Activated CD4-positive, alpha-beta memory T cell treated with anti-CD3 and anti-CD28 coated beads, Interleukin-2, amount 10 ng/mL, durations not matched to agents 7 days and 5 days (primary cell): ENCODE measurements around the gene RBBP8NL. TPM values are rescaled to one million over a fixed set of nuclear protein-coding genes. Genes with fewer than 3 reads are reported as not detected.

Experiments used
- CTCF ChIA-PET: fragments of 350-600 bp; sonication (Branson Sonifier 250); formaldehyde crosslinking; loops from one replicate; lab custom pipeline; 2021; ENCODE audit warnings: antibody characterized with exemption, inconsistent platforms; lab: Charles Lee
- POLR2A ChIA-PET: fragments of 350-600 bp; sonication (Branson Sonifier 250); formaldehyde crosslinking; loops from one replicate; lab custom pipeline; 2021; ENCODE audit warnings: antibody characterized with exemption; lab: Charles Lee
- DNase-seq: peaks from one replicate; pipeline ENCODE4 v3.0.0-alpha.2; 2020
- H3K27ac Mint-ChIP-seq: one replicate; pipeline ENCODE4 v1.8.0; 2021; ENCODE audit warnings: mild to moderate bottlenecking, mixed read lengths
- H3K27me3 Mint-ChIP-seq: one replicate; pipeline ENCODE4 v1.8.0; 2021; ENCODE audit warnings: mixed read lengths
- H3K36me3 Mint-ChIP-seq: one replicate; pipeline ENCODE4 v1.8.0; 2021; ENCODE audit warnings: low read depth, mixed read lengths
- H3K4me1 Mint-ChIP-seq: one replicate; pipeline ENCODE4 v1.8.0; 2021; ENCODE audit warnings: mixed read lengths
- H3K4me3 Mint-ChIP-seq: one replicate; pipeline ENCODE4 v1.8.0; 2021; ENCODE audit warnings: mild to moderate bottlenecking, mixed read lengths
- H3K9me3 Mint-ChIP-seq: one replicate; pipeline ENCODE4 v1.8.0; 2021; ENCODE audit warnings: mixed read lengths
- total RNA-seq, 2 experiments: library from RNA; stranded (reverse); gene quantifications; one replicate each; pipeline ENCODE4 v1.2.3, GENCODE V29; 2021

RBBP8NL gene
- total RNA-seq, 2 experiments from 2014 or later, result not detected

DNA sequence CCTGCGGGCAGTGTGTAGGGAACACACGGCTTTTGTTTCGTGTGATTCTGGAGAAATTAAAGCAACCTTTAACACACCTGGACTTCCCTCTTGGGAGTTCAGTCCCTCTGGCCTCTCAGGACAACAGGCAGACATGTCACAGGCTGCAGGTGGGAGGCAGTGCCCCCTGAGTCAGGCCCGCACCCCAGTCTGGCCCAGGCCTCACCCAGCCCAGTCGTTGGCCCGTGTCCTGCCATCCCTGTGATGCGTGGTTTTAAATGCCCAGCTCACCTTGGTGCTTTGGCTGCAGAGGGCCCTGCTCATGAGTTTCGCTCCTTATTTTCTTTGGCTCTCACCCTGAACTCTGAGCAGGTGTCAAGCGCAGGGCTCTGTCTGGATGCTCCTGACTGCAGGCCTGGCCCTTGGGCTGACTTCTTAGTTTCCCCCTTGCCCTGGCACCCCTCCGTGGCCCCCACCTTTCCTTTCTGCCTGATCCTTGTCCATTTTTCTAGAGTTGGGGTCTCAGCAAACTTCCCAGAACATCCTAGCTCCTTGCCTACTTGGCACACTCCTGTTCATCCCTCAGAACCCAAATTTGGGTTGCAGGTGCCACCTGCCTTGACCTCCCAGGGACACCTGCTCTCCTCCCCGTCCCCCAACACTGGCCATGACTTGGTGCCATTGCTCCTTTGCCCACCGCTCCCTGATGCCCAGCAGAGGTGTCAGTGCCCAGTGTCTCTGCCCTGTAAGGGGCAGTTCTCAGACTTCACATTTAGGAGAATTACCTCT is 18.1 kb downstream of the RBBP8NL start:
- no peaks in the 10 kb centered on the region for H3K9me3 Mint-ChIP-seq

DNA sequence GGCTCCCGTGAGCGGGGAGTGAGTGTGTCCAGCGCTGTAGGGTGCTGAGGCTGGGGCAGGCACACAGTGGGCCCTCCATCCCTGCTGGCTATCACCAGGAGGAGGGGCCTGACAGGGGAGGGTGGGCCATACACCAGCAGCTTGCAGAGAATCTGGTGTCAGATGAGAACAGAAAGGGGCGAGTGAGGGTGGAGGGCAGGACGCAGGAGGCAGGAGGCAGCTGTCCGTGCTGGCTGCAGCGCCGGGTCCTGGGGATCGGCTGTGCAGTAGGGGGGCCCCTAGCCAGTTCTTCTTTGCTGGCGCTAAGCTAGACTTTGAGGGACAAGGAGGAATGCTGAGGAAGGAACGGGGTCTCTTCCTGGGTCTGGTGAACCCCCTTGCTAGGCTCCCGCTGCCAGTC is 18.7 kb downstream of the RBBP8NL start:
- Mint-ChIP-seq H3K4me1 (peaks cover 35% of the 10 kb centered on the region), H3K27ac (no peak overlapping the region), H3K27me3 (no peaks in the 10 kb centered on the region), H3K4me3 (no peak overlapping the region), H3K36me3 (no peaks in the 10 kb centered on the region), H3K9me3 (no peaks in the 10 kb centered on the region)
- CTCF ChIA-PET, result interaction anchor here (0.5 to 2.0 kb wide), 2 partner anchors 9 to 404 kb away, joined by 3 to 5 read pairs; no protein-coding TSS in a partner anchor
- POLR2A ChIA-PET, result no interaction called here
- no peak for DNase-seq

More for the DNA sequence above, 18.1 kb downstream of the RBBP8NL start:
- no peaks in the 10 kb centered on the region for H3K36me3 Mint-ChIP-seq
- DNase-seq, result no peak
- ChIA-PET POLR2A (interaction anchor here (0.6 kb wide), 1 partner anchor 208 kb away, joined by 3 read pairs; no protein-coding TSS in a partner anchor), CTCF (interaction anchor here (0.7 to 2.5 kb wide), 6 partner anchors 9 to 399 kb away, joined by 3 to 11 read pairs (median 5); partner anchors contain the start of gene RPS21)
- H3K27me3 Mint-ChIP-seq, result no peaks in the 10 kb centered on the region
- H3K4me3 Mint-ChIP-seq, result no peak overlapping the region
- peaks cover 32% of the 10 kb centered on the region for H3K4me1 Mint-ChIP-seq
- no peak overlapping the region for H3K27ac Mint-ChIP-seq

DNA sequence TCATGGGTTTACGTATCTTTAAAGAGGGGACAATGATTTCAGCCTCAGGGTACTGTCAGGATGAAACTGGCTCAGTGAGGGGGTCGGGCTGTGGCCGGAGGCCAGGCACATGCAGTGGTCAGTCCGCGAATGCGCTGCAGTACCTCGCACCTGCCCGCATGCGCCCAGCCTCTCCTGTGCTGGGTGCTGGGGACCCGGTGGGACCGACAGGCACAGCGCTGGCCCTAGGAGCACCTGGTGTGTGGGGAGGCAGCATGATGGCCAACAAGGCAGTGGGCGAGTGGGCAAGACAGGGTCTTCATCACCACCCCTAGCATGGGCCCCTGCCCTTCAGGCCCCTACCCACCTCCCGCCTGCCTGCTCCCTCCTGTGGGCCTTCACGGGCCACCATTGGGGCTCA is 19.3 kb downstream of the RBBP8NL start:
- no peak overlapping the region for H3K4me3 Mint-ChIP-seq
- H3K4me1 Mint-ChIP-seq, result peaks cover 37% of the 10 kb centered on the region
- ChIA-PET CTCF (interaction anchor here (0.5 kb wide), 1 partner anchor 404 kb away, joined by 3 read pairs; no protein-coding TSS in a partner anchor), POLR2A (interaction anchor here (0.7 kb wide), 1 partner anchor 19 kb away, joined by 3 read pairs; no protein-coding TSS in a partner anchor)
- DNase-seq, result no peak
- no peaks in the 10 kb centered on the region for H3K27me3 Mint-ChIP-seq
- H3K36me3 Mint-ChIP-seq, result no peaks in the 10 kb centered on the region
- H3K27ac Mint-ChIP-seq, result no peak overlapping the region
- no peaks in the 10 kb centered on the region for H3K9me3 Mint-ChIP-seq

DNA sequence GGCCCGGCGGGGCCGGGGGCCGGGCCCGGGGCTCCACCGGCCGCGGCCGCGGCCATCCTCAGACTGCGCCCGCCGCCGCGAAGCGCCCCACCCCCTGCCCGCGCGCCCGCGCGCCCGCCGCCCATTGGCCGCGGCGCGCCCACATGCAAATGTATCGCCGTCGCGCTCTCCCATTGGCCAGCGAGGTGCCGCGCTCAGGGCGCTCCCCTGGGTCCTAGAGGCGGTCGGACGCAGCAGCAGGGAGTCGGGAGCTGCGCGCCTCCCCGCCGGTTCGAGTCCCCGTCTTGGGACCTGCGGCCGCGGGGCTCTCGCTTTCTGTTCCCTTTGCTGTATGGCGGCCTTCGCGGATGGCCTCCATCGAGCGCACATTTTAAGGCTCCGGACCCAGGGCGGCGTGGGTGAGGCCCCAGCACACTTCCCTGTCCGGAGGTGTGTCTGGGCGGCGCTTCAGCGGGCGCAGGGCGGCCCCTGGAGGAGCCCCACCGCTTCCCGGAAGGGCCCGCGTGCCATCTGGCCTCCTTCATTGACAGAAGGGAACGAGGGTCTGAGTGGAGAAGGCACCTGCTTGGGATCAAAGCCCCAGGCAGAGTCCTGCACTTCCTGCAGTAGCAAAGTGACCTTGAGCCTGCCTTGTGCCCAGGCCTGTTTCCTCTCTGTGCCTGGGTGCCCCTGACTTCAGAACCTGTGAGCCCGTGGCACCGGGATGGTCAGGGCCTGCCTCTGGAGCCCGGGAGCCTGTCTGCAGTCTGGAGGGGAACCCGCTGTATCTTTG is 19.9 kb downstream of the RBBP8NL start, which contains the start of gene CABLES2:
Gene CABLES2 (minus strand): TSS at position 65 of the 772 bp plus-strand sequence. CDS start 9 bp downstream, at position 56.
- peaks cover 37% of the 10 kb centered on the region for H3K4me1 Mint-ChIP-seq
- peak within 1 kb of the TSS; percentile 82 for H3K27ac Mint-ChIP-seq
- DNase-seq, result peak; percentile 94
- ChIA-PET CTCF (no interaction called here), POLR2A (interaction anchor here (0.7 to 1.0 kb wide), 3 partner anchors 18 to 216 kb away, joined by 3 to 8 read pairs (median 4); partner anchors contain the start of gene RPS21)
- H3K4me3 Mint-ChIP-seq, result peak within 1 kb of the TSS; percentile 80
- H3K36me3 Mint-ChIP-seq, result no peaks in the 10 kb centered on the region
- H3K27me3 Mint-ChIP-seq, result no peaks in the 10 kb centered on the region
- H3K9me3 Mint-ChIP-seq, result no peaks in the 10 kb centered on the region

DNA sequence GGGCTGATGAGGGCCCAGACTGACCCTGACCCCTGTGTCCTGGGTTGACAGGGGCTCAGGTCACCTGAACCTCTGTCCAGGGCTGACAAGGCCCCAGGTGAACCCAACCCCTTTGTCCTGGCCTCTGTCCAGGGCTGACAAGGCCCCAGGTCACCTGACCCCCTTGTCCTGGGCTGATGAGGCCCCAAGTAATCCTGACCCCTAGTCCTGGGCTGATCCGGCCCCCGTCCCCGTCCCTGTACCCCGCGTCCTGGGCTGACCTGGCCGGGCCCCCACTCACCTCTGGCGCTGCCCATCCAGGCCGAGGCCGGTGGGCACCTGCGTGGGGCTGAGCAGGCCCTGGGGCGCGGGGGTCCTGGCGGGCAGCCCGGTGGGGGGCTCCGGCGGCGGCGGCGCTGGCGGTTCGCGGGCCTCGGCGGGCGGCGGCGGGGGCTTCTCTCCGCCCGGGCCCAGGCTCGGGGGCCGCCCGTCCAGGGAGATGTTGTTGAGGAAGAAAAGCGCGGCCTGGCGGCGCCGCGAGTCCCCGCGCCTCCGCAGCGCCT is 20.6 kb downstream of the RBBP8NL start:
- POLR2A ChIA-PET, result interaction anchor here (1.0 kb wide), 1 partner anchor 20 kb away, joined by 8 read pairs; the partner anchor contains the start of gene RPS21
- CTCF ChIA-PET, result no interaction called here
- H3K27me3 Mint-ChIP-seq, result no peaks in the 10 kb centered on the region
- H3K27ac Mint-ChIP-seq, result peak overlapping the region; percentile 26
- H3K4me3 Mint-ChIP-seq, result peak overlapping the region; percentile 78
- H3K9me3 Mint-ChIP-seq, result no peaks in the 10 kb centered on the region
- no peak for DNase-seq
- H3K36me3 Mint-ChIP-seq, result no peaks in the 10 kb centered on the region
- H3K4me1 Mint-ChIP-seq, result peaks cover 37% of the 10 kb centered on the region

GRCh38 chr20:62405981-62406513 is 21.3 kb downstream of the RBBP8NL start:
- no peak for DNase-seq
- peaks cover 37% of the 10 kb centered on the region for H3K4me1 Mint-ChIP-seq
- POLR2A ChIA-PET, result interaction anchor here (1.4 to 1.5 kb wide), 2 partner anchors 11 to 20 kb away, joined by 3 to 5 read pairs; partner anchors contain the start of gene RPS21
- CTCF ChIA-PET, result no interaction called here
- H3K9me3 Mint-ChIP-seq, result no peaks in the 10 kb centered on the region
- H3K27ac Mint-ChIP-seq, result peak overlapping the region; percentile 16
- no peaks in the 10 kb centered on the region for H3K27me3 Mint-ChIP-seq
- peak overlapping the region; percentile 78 for H3K4me3 Mint-ChIP-seq
- H3K36me3 Mint-ChIP-seq, result no peaks in the 10 kb centered on the region

- DNase-seq, result no peak
- no peaks in the 10 kb centered on the region for H3K27me3 Mint-ChIP-seq
- peaks cover 37% of the 10 kb centered on the region for H3K4me1 Mint-ChIP-seq
- peak overlapping the region; percentile 78 for H3K4me3 Mint-ChIP-seq
- H3K9me3 Mint-ChIP-seq, result no peaks in the 10 kb centered on the region
- H3K27ac Mint-ChIP-seq, result peak overlapping the region; percentile 31
- ChIA-PET POLR2A (interaction anchor here (1.4 to 1.5 kb wide), 2 partner anchors 11 to 19 kb away, joined by 3 to 5 read pairs; partner anchors contain the start of gene RPS21), CTCF (no interaction called here)
- H3K36me3 Mint-ChIP-seq, result no peaks in the 10 kb centered on the region
Observed at GRCh38 chr20:62405108-62405980, 22.0 kb downstream of the RBBP8NL start.

DNA sequence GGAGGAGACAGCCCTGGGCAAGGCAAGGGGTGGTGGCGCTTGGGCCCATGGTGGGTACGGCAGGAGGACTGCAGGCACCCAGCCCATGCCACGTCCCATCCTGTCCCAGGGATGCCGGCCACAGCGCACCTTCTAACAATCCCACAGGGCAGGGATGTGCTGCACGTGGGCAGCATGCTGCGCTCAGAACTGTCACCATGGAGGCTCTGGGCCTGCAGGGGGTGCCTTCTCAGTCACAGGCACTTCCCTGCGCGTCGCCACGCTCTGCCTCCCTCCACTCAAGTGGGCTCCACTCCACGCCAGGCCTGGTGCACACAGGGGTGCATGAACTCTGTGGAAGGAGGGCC is 22.6 kb downstream of the RBBP8NL start:
- POLR2A ChIA-PET, result interaction anchor here (1.4 to 1.5 kb wide), 2 partner anchors 10 to 18 kb away, joined by 3 to 5 read pairs; partner anchors contain the start of gene RPS21
- DNase-seq, result no peak
- Mint-ChIP-seq H3K9me3 (no peaks in the 10 kb centered on the region), H3K4me3 (no peak overlapping the region), H3K4me1 (peaks cover 31% of the 10 kb centered on the region), H3K27ac (no peak overlapping the region), H3K36me3 (no peaks in the 10 kb centered on the region), H3K27me3 (no peaks in the 10 kb centered on the region)
- CTCF ChIA-PET, result no interaction called here

- H3K4me3 Mint-ChIP-seq, result peak overlapping the region; percentile 27
- peaks cover 27% of the 10 kb centered on the region for H3K4me1 Mint-ChIP-seq
- H3K9me3 Mint-ChIP-seq, result no peaks in the 10 kb centered on the region
- H3K36me3 Mint-ChIP-seq, result no peaks in the 10 kb centered on the region
- no peak for DNase-seq
- POLR2A ChIA-PET, result no interaction called here
- CTCF ChIA-PET, result interaction anchor here (1.1 kb wide), 1 partner anchor 21 kb away, joined by 3 read pairs; no protein-coding TSS in a partner anchor
- no peak overlapping the region for H3K27ac Mint-ChIP-seq
- H3K27me3 Mint-ChIP-seq, result no peaks in the 10 kb centered on the region
Observed at GRCh38 chr20:62404112-62404665, 23.1 kb downstream of the RBBP8NL start.

- no peaks in the 10 kb centered on the region for H3K9me3 Mint-ChIP-seq
- CTCF ChIA-PET, result interaction anchor here (1.1 kb wide), 1 partner anchor 21 kb away, joined by 3 read pairs; no protein-coding TSS in a partner anchor
- peaks cover 27% of the 10 kb centered on the region for H3K4me1 Mint-ChIP-seq
- no peaks in the 10 kb centered on the region for H3K36me3 Mint-ChIP-seq
- POLR2A ChIA-PET, result no interaction called here
- H3K27ac Mint-ChIP-seq, result peak overlapping the region; percentile 23
- H3K4me3 Mint-ChIP-seq, result no peak overlapping the region
- no peak for DNase-seq
- no peaks in the 10 kb centered on the region for H3K27me3 Mint-ChIP-seq
Observed at GRCh38 chr20:62403331-62403730, 24.0 kb downstream of the RBBP8NL start.

- Mint-ChIP-seq H3K27me3 (no peaks in the 10 kb centered on the region), H3K4me3 (no peak overlapping the region), H3K36me3 (peaks cover 5% of the 10 kb centered on the region), H3K4me1 (peaks cover 22% of the 10 kb centered on the region), H3K27ac (no peak overlapping the region), H3K9me3 (no peaks in the 10 kb centered on the region)
- no peak for DNase-seq
- POLR2A ChIA-PET, result no interaction called here
- CTCF ChIA-PET, result no interaction called here
Observed at GRCh38 chr20:62402456-62403150, 24.7 kb downstream of the RBBP8NL start.
